ENCODE results near the gene AHI1. TPM values are rescaled to one million over a fixed set of nuclear protein-coding genes. Genes with fewer than 3 reads are reported as not detected.

The AHI1 gene
- total RNA-seq, 2 donors from 2014 or later: 24.2 to 29.7 TPM

DNA sequence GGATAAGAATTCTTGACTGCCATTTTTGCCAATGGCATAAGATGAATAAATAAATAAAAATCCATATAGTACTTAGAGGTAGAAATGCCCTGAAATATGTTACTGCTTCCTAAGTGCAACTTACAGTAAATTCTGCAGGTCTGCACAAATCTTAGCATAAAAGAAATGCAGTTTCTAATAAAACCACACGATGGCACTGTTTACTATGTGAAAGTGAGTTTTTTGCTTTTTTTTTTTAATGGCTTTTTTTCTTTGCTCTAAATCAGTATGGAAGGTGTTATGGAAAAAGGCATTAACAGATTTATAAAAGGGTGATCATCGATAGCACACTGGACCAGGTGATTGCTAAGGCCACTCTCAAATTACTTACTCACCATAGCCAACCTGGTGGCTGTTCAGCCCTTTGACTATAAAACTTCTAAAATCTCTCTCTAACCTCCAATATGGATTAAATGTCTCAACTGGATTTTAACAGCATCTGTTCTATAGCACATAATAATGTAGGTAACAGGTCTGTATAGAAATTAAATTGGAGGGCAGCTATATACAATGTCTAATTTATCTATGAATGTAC is 45.8 kb downstream of the AHI1 start:
- no peak for ATAC-seq (replicated peaks)
- Mint-ChIP-seq H3K36me3 (ENCODE audit: low read depth) (peaks cover 58% of the 10 kb centered on the region), H3K27me3 (no peaks in the 10 kb centered on the region), H3K9me3 (no peaks in the 10 kb centered on the region), H3K4me1 (no peaks in the 10 kb centered on the region), H3K4me3 (no peak overlapping the region), H3K27ac (no peak overlapping the region)

DNA sequence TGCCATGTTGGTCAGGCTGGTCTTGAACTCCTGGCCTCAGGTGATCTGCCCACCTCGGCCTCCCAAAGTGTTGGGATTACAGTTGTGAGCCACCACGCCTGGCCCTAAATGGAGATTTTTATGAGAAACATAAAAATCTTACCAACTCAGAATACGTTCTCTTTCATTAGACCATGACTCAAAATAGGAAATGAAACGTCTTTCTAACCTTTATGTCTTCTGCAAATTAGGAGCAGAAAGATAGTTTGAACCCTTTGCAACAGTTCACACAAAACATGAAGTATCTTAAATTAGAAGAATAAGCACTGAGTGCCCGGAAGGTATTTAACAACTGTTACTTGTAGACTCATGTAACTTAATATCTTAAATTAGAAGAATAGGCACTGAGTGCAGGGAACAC is 48.3 kb downstream of the AHI1 start:
- peaks cover 58% of the 10 kb centered on the region for H3K36me3 Mint-ChIP-seq (ENCODE audit: low read depth)
- no peak overlapping the region for H3K4me3 Mint-ChIP-seq

DNA sequence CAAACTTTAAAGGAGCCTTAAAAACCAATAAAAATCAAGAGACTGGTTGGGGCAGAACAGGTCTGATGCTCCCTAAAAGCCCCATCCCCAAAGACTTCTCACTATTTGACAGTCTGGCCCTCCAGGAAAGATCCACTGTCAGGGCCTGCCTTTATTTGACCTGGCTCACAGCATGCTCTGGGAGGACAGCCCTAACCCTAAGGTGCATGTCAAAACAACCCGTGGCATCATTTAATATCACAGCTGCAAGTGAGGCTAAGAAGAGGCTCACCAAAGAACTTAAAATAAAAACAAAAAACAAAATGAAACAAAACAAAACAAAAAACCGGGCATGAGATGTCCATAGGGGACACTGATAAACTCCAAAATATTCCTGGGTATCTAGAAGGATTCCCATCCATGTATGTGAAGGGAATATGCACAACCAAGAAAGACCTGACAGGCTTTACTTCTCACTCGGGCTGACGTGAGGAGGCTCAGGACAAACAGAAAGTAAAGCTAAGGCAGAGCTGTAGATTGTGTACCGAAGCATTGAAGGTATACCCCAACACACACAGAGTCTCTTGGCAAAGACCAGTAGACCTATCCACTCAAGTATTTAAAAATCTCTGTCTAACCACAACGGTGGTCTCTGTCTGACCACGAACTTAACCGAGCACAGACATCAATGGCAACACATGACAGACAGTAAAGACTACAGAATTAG is 57.3 kb downstream of the AHI1 start:
- Mint-ChIP-seq H3K4me3 (peak overlapping the region; percentile 38), H3K27ac (peak overlapping the region; percentile 28), H3K4me1 (peaks cover 7% of the 10 kb centered on the region), H3K36me3 (ENCODE audit: low read depth) (peaks cover 43% of the 10 kb centered on the region), H3K9me3 (no peaks in the 10 kb centered on the region), H3K27me3 (no peaks in the 10 kb centered on the region)
- ATAC-seq (replicated peaks): peak; percentile 32

More for the DNA sequence above, 48.3 kb downstream of the AHI1 start:
- Mint-ChIP-seq H3K27me3 (no peaks in the 10 kb centered on the region), H3K9me3 (no peaks in the 10 kb centered on the region), H3K4me1 (no peaks in the 10 kb centered on the region), H3K27ac (no peak overlapping the region)
- no peak for ATAC-seq (replicated peaks)

DNA sequence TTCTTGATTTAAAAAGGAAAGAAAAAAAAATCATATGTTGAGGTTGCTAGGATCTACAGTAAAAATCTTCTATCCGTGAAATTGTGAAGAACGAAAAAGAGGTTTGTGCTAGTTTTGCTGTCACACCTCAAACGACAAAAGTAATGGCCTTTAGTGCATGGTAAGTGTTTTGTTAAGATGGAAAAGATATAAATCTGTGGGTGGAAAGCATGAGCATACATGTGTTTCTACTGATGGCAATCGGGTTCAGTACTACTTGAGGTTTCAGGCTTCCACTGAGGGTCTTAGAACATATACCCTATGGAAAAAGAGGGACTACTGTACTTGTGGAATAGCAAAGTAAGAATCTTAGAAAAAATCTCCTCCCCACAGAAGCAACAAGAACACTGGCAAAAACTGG is 58.0 kb downstream of the AHI1 start:
- H3K27ac Mint-ChIP-seq: no peak overlapping the region
- peaks cover 43% of the 10 kb centered on the region for H3K36me3 Mint-ChIP-seq (ENCODE audit: low read depth)
- no peak for ATAC-seq (replicated peaks)
- no peaks in the 10 kb centered on the region for H3K27me3 Mint-ChIP-seq
- H3K4me1 Mint-ChIP-seq: peaks cover 7% of the 10 kb centered on the region
- peak overlapping the region; percentile 38 for H3K4me3 Mint-ChIP-seq
- no peaks in the 10 kb centered on the region for H3K9me3 Mint-ChIP-seq

DNA sequence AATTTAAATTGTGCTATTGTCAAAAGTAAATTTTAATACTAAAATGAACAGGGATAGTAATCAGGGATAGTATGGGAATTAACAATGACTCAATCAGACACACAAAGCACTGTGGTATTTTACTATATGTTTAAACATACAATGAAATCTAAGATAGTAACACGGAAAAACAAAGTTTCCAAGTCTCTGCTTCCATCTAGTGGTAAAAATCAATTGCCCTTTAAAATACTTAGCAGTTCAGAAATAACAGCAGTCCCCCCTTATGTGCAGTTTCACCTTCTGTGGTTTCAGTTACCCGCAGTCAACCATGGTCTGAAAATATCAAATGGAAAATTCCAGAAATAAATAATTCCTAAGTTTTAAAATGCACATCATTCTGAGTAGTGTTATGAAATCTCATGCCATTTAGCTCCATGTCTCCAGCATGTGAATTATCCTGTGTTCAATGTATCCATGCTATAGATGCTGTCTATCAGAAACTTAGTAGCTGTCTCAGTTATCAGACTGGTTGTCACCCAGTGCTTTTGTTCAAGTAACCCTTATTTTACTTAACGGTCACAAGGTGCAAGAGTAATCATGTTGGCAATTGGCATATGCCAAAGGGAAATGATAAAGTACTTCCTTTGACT is 58.5 kb downstream of the AHI1 start:
- H3K36me3 Mint-ChIP-seq (ENCODE audit: low read depth): peaks cover 43% of the 10 kb centered on the region
- H3K27me3 Mint-ChIP-seq: no peaks in the 10 kb centered on the region
- no peak for ATAC-seq (replicated peaks)
- peaks cover 7% of the 10 kb centered on the region for H3K4me1 Mint-ChIP-seq
- no peak overlapping the region for H3K27ac Mint-ChIP-seq
- peak overlapping the region; percentile 38 for H3K4me3 Mint-ChIP-seq
- no peaks in the 10 kb centered on the region for H3K9me3 Mint-ChIP-seq

GRCh38 chr6:135434991-135435390 is 62.5 kb downstream of the AHI1 start:
- H3K27ac Mint-ChIP-seq: no peak overlapping the region
- H3K27me3 Mint-ChIP-seq: no peaks in the 10 kb centered on the region
- H3K4me1 Mint-ChIP-seq: peaks cover 7% of the 10 kb centered on the region
- H3K36me3 Mint-ChIP-seq (ENCODE audit: low read depth): peaks cover 31% of the 10 kb centered on the region
- no peaks in the 10 kb centered on the region for H3K9me3 Mint-ChIP-seq
- ATAC-seq (replicated peaks): no peak
- no peak overlapping the region for H3K4me3 Mint-ChIP-seq

GRCh38 chr6:135434095-135434494 is 63.4 kb downstream of the AHI1 start:
- no peak for ATAC-seq (replicated peaks)
- Mint-ChIP-seq H3K36me3 (ENCODE audit: low read depth) (peaks cover 28% of the 10 kb centered on the region), H3K27me3 (no peaks in the 10 kb centered on the region), H3K4me1 (peaks cover 2% of the 10 kb centered on the region), H3K4me3 (no peak overlapping the region), H3K27ac (no peak overlapping the region), H3K9me3 (no peaks in the 10 kb centered on the region)

DNA sequence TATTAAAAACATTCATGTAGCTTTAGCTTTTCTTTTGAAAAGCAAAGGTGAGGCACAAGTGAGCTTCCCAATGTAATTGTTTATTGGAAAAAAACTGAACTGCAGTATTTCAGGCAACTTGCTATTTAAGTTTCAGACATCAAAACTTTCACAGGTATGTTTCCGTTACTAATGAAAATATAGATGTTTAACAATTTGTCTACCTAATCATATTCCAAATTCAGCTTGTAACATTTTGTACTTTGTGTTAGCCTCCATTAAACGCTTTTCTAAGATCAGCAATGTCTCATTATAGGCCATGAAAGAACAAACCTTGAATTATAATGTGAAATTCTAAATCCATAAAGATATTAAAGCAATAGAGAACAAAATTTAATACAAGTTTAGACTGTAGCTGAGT is 69.5 kb downstream of the AHI1 start:
- no peaks in the 10 kb centered on the region for H3K9me3 Mint-ChIP-seq
- H3K4me1 Mint-ChIP-seq: no peaks in the 10 kb centered on the region
- ATAC-seq (replicated peaks): no peak
- no peaks in the 10 kb centered on the region for H3K27me3 Mint-ChIP-seq
- H3K27ac Mint-ChIP-seq: no peak overlapping the region
- peaks cover 41% of the 10 kb centered on the region for H3K36me3 Mint-ChIP-seq (ENCODE audit: low read depth)
- H3K4me3 Mint-ChIP-seq: no peak overlapping the region

DNA sequence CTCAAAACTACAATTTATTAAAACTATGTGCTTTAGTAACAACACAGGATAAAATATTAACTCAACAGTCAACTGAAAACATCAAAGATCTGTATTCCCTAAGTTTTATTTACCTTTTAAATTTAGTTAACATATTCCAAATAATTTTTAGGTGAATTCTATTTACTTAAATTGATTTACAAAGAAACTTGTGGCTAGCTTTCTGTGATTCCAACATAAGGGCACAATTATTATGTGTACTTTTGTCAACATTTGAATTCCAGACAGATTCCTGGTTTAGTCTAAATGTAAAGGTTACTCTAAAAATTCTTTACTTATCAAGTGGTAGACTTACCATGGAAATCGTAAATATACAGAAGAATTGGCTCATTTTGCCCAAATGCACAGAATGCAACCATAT is 70.7 kb downstream of the AHI1 start:
- H3K4me3 Mint-ChIP-seq: no peak overlapping the region
- H3K9me3 Mint-ChIP-seq: no peaks in the 10 kb centered on the region
- H3K27me3 Mint-ChIP-seq: no peaks in the 10 kb centered on the region
- no peak overlapping the region for H3K27ac Mint-ChIP-seq
- H3K4me1 Mint-ChIP-seq: no peaks in the 10 kb centered on the region
- ATAC-seq (replicated peaks): no peak
- H3K36me3 Mint-ChIP-seq (ENCODE audit: low read depth): peaks cover 34% of the 10 kb centered on the region

DNA sequence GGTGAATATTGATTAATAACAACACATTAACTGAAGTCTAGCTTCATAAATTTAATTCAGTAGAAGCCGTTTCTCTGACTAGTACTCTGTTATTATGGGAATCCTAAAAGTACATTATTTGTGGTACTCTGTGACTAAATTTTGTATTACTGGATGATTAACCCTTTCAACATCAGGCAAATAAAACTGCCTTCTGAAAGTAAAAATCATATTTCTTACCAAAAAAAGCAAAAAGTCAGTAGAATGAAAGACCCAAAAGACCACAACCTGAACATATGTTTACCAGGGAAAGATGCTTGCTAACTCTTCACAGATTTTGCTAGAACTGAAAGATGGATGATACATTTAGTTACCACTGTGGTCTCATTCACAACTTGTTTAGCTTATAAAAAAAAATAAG is 73.2 kb downstream of the AHI1 start:
- Mint-ChIP-seq H3K27me3 (no peaks in the 10 kb centered on the region), H3K4me1 (no peaks in the 10 kb centered on the region), H3K36me3 (ENCODE audit: low read depth) (peaks cover 36% of the 10 kb centered on the region), H3K9me3 (no peaks in the 10 kb centered on the region), H3K27ac (no peak overlapping the region), H3K4me3 (no peak overlapping the region)
- ATAC-seq (replicated peaks): peak; percentile 76

- no peaks in the 10 kb centered on the region for H3K9me3 Mint-ChIP-seq
- H3K4me3 Mint-ChIP-seq: no peak overlapping the region
- ATAC-seq (replicated peaks): peak; percentile 82
Measured at GRCh38 chr6:135423649-135424128, 73.9 kb downstream of the AHI1 start.

DNA sequence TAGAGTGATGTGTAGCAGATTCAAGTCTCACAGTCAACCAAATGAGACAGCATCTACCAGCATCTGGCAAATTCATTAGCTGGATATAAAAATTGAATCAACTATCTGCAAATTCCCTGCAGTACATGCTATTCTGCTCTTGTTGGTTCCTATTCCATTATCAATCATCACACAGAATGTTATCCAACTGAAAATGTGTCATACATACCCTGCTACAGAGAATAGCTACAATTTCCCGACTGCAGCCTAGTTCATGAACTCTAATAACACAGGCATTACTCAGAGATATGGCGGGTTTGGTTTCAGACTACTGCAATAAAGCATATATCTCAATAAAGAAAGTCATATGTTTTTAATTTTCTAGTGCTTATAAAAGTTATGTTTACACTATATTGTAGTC is 78.4 kb downstream of the AHI1 start:
- Mint-ChIP-seq H3K9me3 (no peaks in the 10 kb centered on the region), H3K4me3 (no peak overlapping the region), H3K27ac (no peak overlapping the region), H3K27me3 (no peaks in the 10 kb centered on the region), H3K36me3 (ENCODE audit: low read depth) (peaks cover 25% of the 10 kb centered on the region), H3K4me1 (no peaks in the 10 kb centered on the region)
- no peak for ATAC-seq (replicated peaks)

More at GRCh38 chr6:135423649-135424128, 73.9 kb downstream of the AHI1 start:
- H3K27ac Mint-ChIP-seq: peak overlapping the region; percentile 72
- no peaks in the 10 kb centered on the region for H3K27me3 Mint-ChIP-seq
- H3K4me1 Mint-ChIP-seq: no peaks in the 10 kb centered on the region
- H3K36me3 Mint-ChIP-seq (ENCODE audit: low read depth): peaks cover 31% of the 10 kb centered on the region

DNA sequence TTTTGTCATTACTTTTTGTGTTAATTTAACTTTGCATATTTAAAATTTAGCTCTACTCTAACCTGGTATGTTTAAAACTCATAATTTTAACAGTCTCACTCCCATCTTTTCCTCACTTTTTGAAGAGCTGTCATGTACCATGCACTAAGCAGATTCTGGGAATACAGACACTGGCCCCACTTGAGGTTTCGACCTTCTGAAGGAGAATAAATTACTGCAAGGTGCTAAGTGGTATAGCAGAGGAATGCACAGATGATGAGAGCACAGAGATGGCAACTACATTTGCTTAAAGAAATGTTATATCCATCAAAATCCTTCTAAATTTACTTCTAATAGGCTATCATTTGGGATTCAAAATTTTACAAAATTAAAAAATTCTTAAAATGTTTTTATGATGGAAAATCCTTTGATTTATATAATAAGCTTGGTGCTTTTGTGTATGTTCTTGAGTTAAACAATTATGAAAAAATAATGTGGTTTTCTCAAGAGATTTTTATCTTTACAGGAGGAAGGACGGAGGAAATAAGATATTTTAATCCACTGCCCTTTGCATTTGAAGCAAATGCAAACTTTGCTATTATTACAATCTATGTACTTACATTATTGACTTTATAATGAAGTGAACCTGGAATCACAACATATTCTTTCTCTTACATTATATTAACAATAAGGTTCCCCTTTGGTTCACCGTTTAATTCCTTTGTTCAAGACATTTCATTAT is 79.3 kb downstream of the AHI1 start:
- H3K36me3 Mint-ChIP-seq (ENCODE audit: low read depth): peaks cover 20% of the 10 kb centered on the region
- no peak for ATAC-seq (replicated peaks)
- H3K4me1 Mint-ChIP-seq: no peaks in the 10 kb centered on the region
- no peaks in the 10 kb centered on the region for H3K9me3 Mint-ChIP-seq
- H3K27me3 Mint-ChIP-seq: no peaks in the 10 kb centered on the region
- H3K27ac Mint-ChIP-seq: no peak overlapping the region
- H3K4me3 Mint-ChIP-seq: no peak overlapping the region

DNA sequence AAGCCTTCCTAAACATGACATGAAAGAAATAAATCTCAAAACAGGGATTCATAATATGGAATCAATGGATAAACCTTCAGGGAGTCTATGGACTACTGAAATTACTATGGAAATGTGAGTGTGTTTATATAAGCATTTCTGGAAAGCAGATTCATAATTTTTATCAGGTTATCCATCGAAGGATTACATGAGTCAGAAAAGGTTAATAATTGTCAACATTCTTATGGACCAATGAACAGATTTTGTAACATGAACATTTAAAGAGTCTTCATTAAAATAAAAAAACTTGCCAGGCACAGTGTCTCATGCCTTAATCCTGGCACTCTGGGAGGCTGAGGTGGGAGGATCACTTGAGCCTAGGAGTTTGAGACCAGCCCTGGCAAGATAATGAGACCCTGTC is 84.8 kb downstream of the AHI1 start:
- no peaks in the 10 kb centered on the region for H3K9me3 Mint-ChIP-seq
- H3K4me1 Mint-ChIP-seq: no peaks in the 10 kb centered on the region
- H3K36me3 Mint-ChIP-seq (ENCODE audit: low read depth): peaks cover 43% of the 10 kb centered on the region
- no peak for ATAC-seq (replicated peaks)
- no peak overlapping the region for H3K27ac Mint-ChIP-seq
- H3K4me3 Mint-ChIP-seq: no peak overlapping the region
- no peaks in the 10 kb centered on the region for H3K27me3 Mint-ChIP-seq
